ENCODE results near the gene FAM167B. TPM values are rescaled to one million over a fixed set of nuclear protein-coding genes. Genes with fewer than 3 reads are reported as not detected.

Gene FAM167B
- 1.1 TPM for polyA plus RNA-seq (2013, experiment 1 of 2; ENCODE audit: insufficient read length)
- polyA plus RNA-seq (2013, experiment 2 of 2; ENCODE audit: insufficient read length), result 1.3 TPM

GRCh38 chr1:32246888-32247273 is at the start of gene FAM167B:
TSS of gene FAM167B (plus strand) at chr1:32247222. CDS start at chr1:32247422, 200 bp downstream.
- peak; percentile 78 for DNase-seq

GRCh38 chr1:32197837-32198236 is 49.2 kb upstream of the FAM167B start:
- DNase-seq, result no peak

GRCh38 chr1:32198237-32199042 is 48.6 kb upstream of the FAM167B start:
- DNase-seq, result no peak

GRCh38 chr1:32199043-32199716 is 47.8 kb upstream of the FAM167B start:
- no peak for DNase-seq

- DNase-seq, result no peak
Measured at GRCh38 chr1:32199717-32200072, 47.3 kb upstream of the FAM167B start.

- DNase-seq, result peak; percentile 69
Measured at GRCh38 chr1:32200226-32201010, 46.6 kb upstream of the FAM167B start, which contains the start of gene CCDC28B. TSS of gene CCDC28B (plus strand) at chr1:32200595. CDS start at chr1:32201936, 1,341 bp downstream.

- peak; percentile 63 for DNase-seq
Measured at GRCh38 chr1:32201011-32201855, 45.8 kb upstream of the FAM167B start.

GRCh38 chr1:32204943-32205361 is 42.1 kb upstream of the FAM167B start:
- no peak for DNase-seq

GRCh38 chr1:32205401-32206370 is 41.3 kb upstream of the FAM167B start, which contains the start of gene IQCC:
TSS of gene IQCC (plus strand) at chr1:32205671. CDS start at chr1:32205682, 11 bp downstream.
- DNase-seq, result peak; percentile 81

- DNase-seq, result no peak
Measured at GRCh38 chr1:32208469-32208868, 38.6 kb upstream of the FAM167B start.

GRCh38 chr1:32208891-32209328 is 38.1 kb upstream of the FAM167B start, which contains the start of gene DCDC2B:
TSS of gene DCDC2B (plus strand) at chr1:32209089. CDS start at chr1:32209094, 5 bp downstream.
- DNase-seq, result no peak

- peak; percentile 73 for DNase-seq
Measured at GRCh38 chr1:32215629-32216480, 31.2 kb upstream of the FAM167B start.

- DNase-seq, result no peak
Measured at GRCh38 chr1:32216566-32216965, 30.5 kb upstream of the FAM167B start.

GRCh38 chr1:32219022-32219421 is 28.0 kb upstream of the FAM167B start:
- DNase-seq, result peak; percentile 30

GRCh38 chr1:32220746-32221580 is 26.1 kb upstream of the FAM167B start:
- no peak for DNase-seq

- no peak for DNase-seq
Measured at GRCh38 chr1:32221581-32221979, 25.4 kb upstream of the FAM167B start.

GRCh38 chr1:32221980-32222755 is 24.9 kb upstream of the FAM167B start, which contains the start of the genes EIF3I and TMEM234:
TSS of gene EIF3I (plus strand) at chr1:32222407. CDS start at chr1:32222442, 35 bp downstream.
TSS of gene TMEM234 (minus strand) at chr1:32222353. CDS start at chr1:32222322, 31 bp downstream.
- DNase-seq, result peak; percentile 92

Measured in fibroblast of skin of scalp (primary cell).